ENCODE data around the gene RAET1L. TPM values are rescaled to one million over a fixed set of nuclear protein-coding genes. Genes with fewer than 3 reads are reported as not detected.

Gene RAET1L
- total and polyA plus RNA-seq, 2 experiments from 2014 or later, result not detected

- Histone ChIP-seq H3K4me1 (ENCODE audit: insufficient read depth) (no peaks in the 10 kb centered on the region), H3K27me3 (replicated peaks; ENCODE audit: insufficient read depth) (peaks cover 75% of the 10 kb centered on the region), H2AFZ (no peak overlapping the region), H3K36me3 (ENCODE audit: low read depth) (no peaks in the 10 kb centered on the region), H3K4me2 (ENCODE audit: unreplicated experiment) (no peak overlapping the region), H3K9me3 (ENCODE audit: low read depth) (no peaks in the 10 kb centered on the region), H3K79me2 (ENCODE audit: insufficient read depth) (no peaks in the 10 kb centered on the region), H4K20me1 (ENCODE audit: insufficient read depth) (no peaks in the 10 kb centered on the region), H3F3A (ENCODE audit: insufficient read depth) (no peaks in the 10 kb centered on the region), H3K9me2 (ENCODE audit: insufficient read depth) (no peaks in the 10 kb centered on the region), H3K9ac (no peak overlapping the region), H3K27ac (no peak overlapping the region), H3K4me3 (no peak overlapping the region)
- in situ Hi-C loops (cut with MboI), result no loop called here
- DNase-seq, result no peak
- no peak for TF ChIP-seq EZH2 (IDR thresholded peaks at IDR 0.05; ENCODE audit: insufficient read depth, poor library complexity, severe bottlenecking)
- 42 to 49% methylated on average over 5 of the region's 5 CpGs for WGBS, 2 experiments (ENCODE audit: low coverage in 1 of 2, low lambda C conversion rate in 2 of 2, missing lambda C conversion rate in 2 of 2)
Measured at GRCh38 chr6:149984773-149985172, 40.6 kb downstream of the RAET1L start.

- Histone ChIP-seq H3K9me3 (ENCODE audit: low read depth) (no peaks in the 10 kb centered on the region), H3F3A (ENCODE audit: insufficient read depth) (no peaks in the 10 kb centered on the region), H3K9ac (no peak overlapping the region), H3K4me3 (no peak overlapping the region), H3K9me2 (ENCODE audit: insufficient read depth) (no peaks in the 10 kb centered on the region), H3K79me2 (ENCODE audit: insufficient read depth) (no peaks in the 10 kb centered on the region), H3K4me2 (ENCODE audit: unreplicated experiment) (no peak overlapping the region), H3K36me3 (ENCODE audit: low read depth) (no peaks in the 10 kb centered on the region), H3K27ac (no peak overlapping the region), H3K27me3 (replicated peaks; ENCODE audit: insufficient read depth) (peaks cover 69% of the 10 kb centered on the region), H2AFZ (no peak overlapping the region), H3K4me1 (ENCODE audit: insufficient read depth) (no peaks in the 10 kb centered on the region), H4K20me1 (ENCODE audit: insufficient read depth) (no peaks in the 10 kb centered on the region)
- DNase-seq, result no peak
- in situ Hi-C loops (cut with MboI), result no loop called here
- 43 to 46% methylated on average over 9 of the region's 9 CpGs for WGBS, 2 experiments (ENCODE audit: low coverage in 1 of 2, low lambda C conversion rate in 2 of 2, missing lambda C conversion rate in 2 of 2)
- no peak for TF ChIP-seq EZH2phosphoT487 (IDR thresholded peaks at IDR 0.05; ENCODE audit: insufficient read depth, low read depth)
- no peak for TF ChIP-seq EZH2 (IDR thresholded peaks at IDR 0.05; ENCODE audit: insufficient read depth, poor library complexity, severe bottlenecking)
Measured at GRCh38 chr6:149983145-149983544, 42.2 kb downstream of the RAET1L start.

GRCh38 chr6:149979293-149979692 lies 46.0 kb downstream of the RAET1L start:
- Histone ChIP-seq H3K36me3 (ENCODE audit: low read depth) (no peaks in the 10 kb centered on the region), H3K9ac (no peak overlapping the region), H3F3A (ENCODE audit: insufficient read depth) (no peaks in the 10 kb centered on the region), H3K4me2 (ENCODE audit: unreplicated experiment) (no peak overlapping the region), H3K4me1 (ENCODE audit: insufficient read depth) (no peaks in the 10 kb centered on the region), H3K27ac (no peak overlapping the region), H3K27me3 (replicated peaks; ENCODE audit: insufficient read depth) (peaks cover 43% of the 10 kb centered on the region), H4K20me1 (ENCODE audit: insufficient read depth) (no peaks in the 10 kb centered on the region), H3K9me2 (ENCODE audit: insufficient read depth) (no peaks in the 10 kb centered on the region), H3K79me2 (ENCODE audit: insufficient read depth) (no peaks in the 10 kb centered on the region), H2AFZ (no peak overlapping the region), H3K4me3 (no peak overlapping the region), H3K9me3 (ENCODE audit: low read depth) (no peaks in the 10 kb centered on the region)
- DNase-seq, result no peak
- in situ Hi-C loops (cut with MboI), result no loop called here
- 56 to 66% methylated on average over 6 of the region's 6 CpGs for WGBS, 2 experiments (ENCODE audit: low coverage in 1 of 2, low lambda C conversion rate in 2 of 2, missing lambda C conversion rate in 2 of 2)
- no peak for TF ChIP-seq EZH2phosphoT487 (IDR thresholded peaks at IDR 0.05; ENCODE audit: insufficient read depth, low read depth)
- TF ChIP-seq EZH2 (IDR thresholded peaks at IDR 0.05; ENCODE audit: insufficient read depth, poor library complexity, severe bottlenecking), result no peak

- Histone ChIP-seq H3K79me2 (ENCODE audit: insufficient read depth) (no peaks in the 10 kb centered on the region), H3K4me2 (ENCODE audit: unreplicated experiment) (no peak overlapping the region), H3K4me3 (no peak overlapping the region), H3K9me2 (ENCODE audit: insufficient read depth) (no peaks in the 10 kb centered on the region), H2AFZ (no peak overlapping the region), H3K27me3 (replicated peaks; ENCODE audit: insufficient read depth) (peaks cover 47% of the 10 kb centered on the region), H3K9me3 (ENCODE audit: low read depth) (no peaks in the 10 kb centered on the region), H3K9ac (no peak overlapping the region), H3K4me1 (ENCODE audit: insufficient read depth) (no peaks in the 10 kb centered on the region), H3K36me3 (ENCODE audit: low read depth) (no peaks in the 10 kb centered on the region), H4K20me1 (ENCODE audit: insufficient read depth) (no peaks in the 10 kb centered on the region), H3K27ac (no peak overlapping the region), H3F3A (ENCODE audit: insufficient read depth) (no peaks in the 10 kb centered on the region)
- in situ Hi-C loops (cut with MboI), result no loop called here
- DNase-seq, result no peak
- TF ChIP-seq EZH2phosphoT487 (IDR thresholded peaks at IDR 0.05; ENCODE audit: insufficient read depth, low read depth) (no peak), EZH2 (IDR thresholded peaks at IDR 0.05; ENCODE audit: insufficient read depth, poor library complexity, severe bottlenecking) (no peak)
Measured at GRCh38 chr6:149978610-149979009, 46.7 kb downstream of the RAET1L start.

GRCh38 chr6:149977221-149977620 lies 48.1 kb downstream of the RAET1L start:
- no peak overlapping the region for H3K27ac ChIP-seq
- no peaks in the 10 kb centered on the region for H3K9me2 ChIP-seq (ENCODE audit: insufficient read depth)
- no peaks in the 10 kb centered on the region for H3K9me3 ChIP-seq (ENCODE audit: low read depth)
- no peaks in the 10 kb centered on the region for H4K20me1 ChIP-seq (ENCODE audit: insufficient read depth)
- no peak overlapping the region for H3K4me2 ChIP-seq (ENCODE audit: unreplicated experiment)
- H3K36me3 ChIP-seq (ENCODE audit: low read depth), result no peaks in the 10 kb centered on the region
- no peak overlapping the region for H2AFZ ChIP-seq
- TF ChIP-seq EZH2 (IDR thresholded peaks at IDR 0.05; ENCODE audit: insufficient read depth, poor library complexity, severe bottlenecking) (no peak), EZH2phosphoT487 (IDR thresholded peaks at IDR 0.05; ENCODE audit: insufficient read depth, low read depth) (no peak)
- in situ Hi-C loops (cut with MboI), result no loop called here
- no peak for DNase-seq
- H3K4me1 ChIP-seq (ENCODE audit: insufficient read depth), result no peaks in the 10 kb centered on the region
- H3F3A ChIP-seq (ENCODE audit: insufficient read depth), result no peaks in the 10 kb centered on the region
- 61 to 74% methylated on average over 4 of the region's 4 CpGs for WGBS, 2 experiments (ENCODE audit: low coverage in 1 of 2, low lambda C conversion rate in 2 of 2, missing lambda C conversion rate in 2 of 2)
- no peaks in the 10 kb centered on the region for H3K79me2 ChIP-seq (ENCODE audit: insufficient read depth)
- no peak overlapping the region for H3K4me3 ChIP-seq
- H3K9ac ChIP-seq, result no peak overlapping the region
- H3K27me3 ChIP-seq (replicated peaks; ENCODE audit: insufficient read depth), result peaks cover 39% of the 10 kb centered on the region

Measured in GM23248 (cell line).